Muscle layer of colon (tissue), 2 donors: ENCODE data around the gene SLC25A1.

ENCODE experiments used
- H3K27ac ChIP-seq: one replicate; pipeline ENCODE4 v1.7.0; 2013; ENCODE audit warnings: low read depth, mild to moderate bottlenecking, low read length, moderate library complexity
- H3K27me3 ChIP-seq, 2 donors: one replicate each; pipeline ENCODE4 v1.7.0; 2013; ENCODE audit warnings: low read length in 2 of 2, mild to moderate bottlenecking in 2 of 2; ENCODE audit not compliant: insufficient read depth in 2 of 2, control insufficient read depth in 1 of 2
- H3K36me3 ChIP-seq: one replicate; pipeline ENCODE4 v1.7.0; 2013; ENCODE audit warnings: mild to moderate bottlenecking, low read length; ENCODE audit not compliant: insufficient read depth
- H3K4me1 ChIP-seq: one replicate; pipeline ENCODE4 v1.7.0; 2013; ENCODE audit warnings: mild to moderate bottlenecking, low read length; ENCODE audit not compliant: insufficient read depth
- H3K4me3 ChIP-seq, 2 donors: one replicate each; pipeline ENCODE4 v1.7.0; 2013; ENCODE audit warnings: low read length in 2 of 2, low read depth in 1 of 2, mild to moderate bottlenecking in 1 of 2, moderate library complexity in 1 of 2
- H3K9ac ChIP-seq: one replicate; pipeline ENCODE4 v1.7.0; 2013; ENCODE audit warnings: low read length
- H3K9me3 ChIP-seq: one replicate; pipeline ENCODE4 v1.7.0; 2013; ENCODE audit warnings: mild to moderate bottlenecking, low read length
- donor health status: abdominal sarcoma.
- donor health status: Adenocarcinoma of cecum.

SLC25A1 gene

GRCh38 chr22:19177164-19178064, 1.1 kb downstream of the SLC25A1 start:
- H3K9me3 ChIP-seq, result no peaks in the 10 kb centered on the region
- peak overlapping the region; percentile 60 to 66 for H3K4me3 ChIP-seq
- H3K36me3 ChIP-seq, result no peaks in the 10 kb centered on the region
- peaks cover 31% of the 10 kb centered on the region for H3K4me1 ChIP-seq
- H3K9ac ChIP-seq, result no peak overlapping the region
- H3K27ac ChIP-seq, result peak overlapping the region; percentile 62
- no peaks in the 10 kb centered on the region for H3K27me3 ChIP-seq

- Histone ChIP-seq H3K27me3 (no peaks in the 10 kb centered on the region), H3K9ac (no peak overlapping the region), H3K36me3 (no peaks in the 10 kb centered on the region), H3K9me3 (no peaks in the 10 kb centered on the region), H3K4me1 (peaks cover 35% of the 10 kb centered on the region), H3K27ac (no peak overlapping the region), H3K4me3 (no peak overlapping the region)
Observed at GRCh38 chr22:19176732-19177131, 1.8 kb downstream of the SLC25A1 start.

GRCh38 chr22:19176175-19176643, 2.3 kb downstream of the SLC25A1 start:
- no peaks in the 10 kb centered on the region for H3K9me3 ChIP-seq
- H3K36me3 ChIP-seq, result no peaks in the 10 kb centered on the region
- no peak overlapping the region for H3K9ac ChIP-seq
- H3K27me3 ChIP-seq, result no peaks in the 10 kb centered on the region
- no peak overlapping the region for H3K4me3 ChIP-seq
- peaks cover 35% of the 10 kb centered on the region for H3K4me1 ChIP-seq
- no peak overlapping the region for H3K27ac ChIP-seq

GRCh38 chr22:19175602-19176174, 2.8 kb downstream of the SLC25A1 start:
- no peaks in the 10 kb centered on the region for H3K9me3 ChIP-seq
- H3K27ac ChIP-seq, result no peak overlapping the region
- no peak overlapping the region for H3K9ac ChIP-seq
- H3K36me3 ChIP-seq, result no peaks in the 10 kb centered on the region
- H3K27me3 ChIP-seq, result no peaks in the 10 kb centered on the region
- peaks cover 38% of the 10 kb centered on the region for H3K4me1 ChIP-seq
- H3K4me3 ChIP-seq, result no peak overlapping the region

- H3K4me3 ChIP-seq, result no peak overlapping the region
- H3K9me3 ChIP-seq, result no peaks in the 10 kb centered on the region
- peaks cover 43% of the 10 kb centered on the region for H3K4me1 ChIP-seq
- no peaks in the 10 kb centered on the region for H3K36me3 ChIP-seq
- no peak overlapping the region for H3K27ac ChIP-seq
- no peak overlapping the region for H3K9ac ChIP-seq
- H3K27me3 ChIP-seq, result no peaks in the 10 kb centered on the region
Observed at GRCh38 chr22:19175026-19175601, 3.4 kb downstream of the SLC25A1 start.

GRCh38 chr22:19174106-19175025, 4.2 kb downstream of the SLC25A1 start:
- Histone ChIP-seq H3K36me3 (no peaks in the 10 kb centered on the region), H3K9me3 (no peaks in the 10 kb centered on the region), H3K27me3 (peaks cover under 1 to 7% of the 10 kb centered on the region in 2 donors), H3K27ac (no peak overlapping the region), H3K9ac (no peak overlapping the region), H3K4me3 (no peak overlapping the region), H3K4me1 (peaks cover 39% of the 10 kb centered on the region)

- H3K9me3 ChIP-seq, result no peaks in the 10 kb centered on the region
- peaks cover 36% of the 10 kb centered on the region for H3K4me1 ChIP-seq
- H3K4me3 ChIP-seq, result no peak overlapping the region
- peak overlapping the region; percentile 97 for H3K9ac ChIP-seq
- peaks cover 9 to 17% of the 10 kb centered on the region in 2 donors for H3K27me3 ChIP-seq
- H3K36me3 ChIP-seq, result no peaks in the 10 kb centered on the region
- no peak overlapping the region for H3K27ac ChIP-seq
Observed at GRCh38 chr22:19173047-19174035, 5.2 kb downstream of the SLC25A1 start.

GRCh38 chr22:19172213-19173046, 6.1 kb downstream of the SLC25A1 start:
- no peaks in the 10 kb centered on the region for H3K9me3 ChIP-seq
- no peaks in the 10 kb centered on the region for H3K36me3 ChIP-seq
- peak overlapping the region; percentile 86 for H3K27ac ChIP-seq
- H3K9ac ChIP-seq, result peak overlapping the region; percentile 97
- H3K27me3 ChIP-seq, result peaks cover 9 to 26% of the 10 kb centered on the region in 2 donors
- peaks cover 34% of the 10 kb centered on the region for H3K4me1 ChIP-seq
- peak overlapping the region; percentile 87 for H3K4me3 ChIP-seq

- peaks cover 25% of the 10 kb centered on the region for H3K4me1 ChIP-seq
- peaks cover 9 to 35% of the 10 kb centered on the region in 2 donors for H3K27me3 ChIP-seq
- H3K9me3 ChIP-seq, result no peaks in the 10 kb centered on the region
- no peak overlapping the region for H3K27ac ChIP-seq
- peak overlapping the region in 1 of 2 donors; percentile 87 for H3K4me3 ChIP-seq
- H3K9ac ChIP-seq, result no peak overlapping the region
- H3K36me3 ChIP-seq, result no peaks in the 10 kb centered on the region
Observed at GRCh38 chr22:19169947-19170318, 8.6 kb downstream of the SLC25A1 start.
